ENCODE measurements around the gene CHRDL2. TPM values are rescaled to one million over a fixed set of nuclear protein-coding genes. Genes with fewer than 3 reads are reported as not detected.

CHRDL2 gene
- total RNA-seq, 2 experiments from 2014 or later, result not detected

DNA sequence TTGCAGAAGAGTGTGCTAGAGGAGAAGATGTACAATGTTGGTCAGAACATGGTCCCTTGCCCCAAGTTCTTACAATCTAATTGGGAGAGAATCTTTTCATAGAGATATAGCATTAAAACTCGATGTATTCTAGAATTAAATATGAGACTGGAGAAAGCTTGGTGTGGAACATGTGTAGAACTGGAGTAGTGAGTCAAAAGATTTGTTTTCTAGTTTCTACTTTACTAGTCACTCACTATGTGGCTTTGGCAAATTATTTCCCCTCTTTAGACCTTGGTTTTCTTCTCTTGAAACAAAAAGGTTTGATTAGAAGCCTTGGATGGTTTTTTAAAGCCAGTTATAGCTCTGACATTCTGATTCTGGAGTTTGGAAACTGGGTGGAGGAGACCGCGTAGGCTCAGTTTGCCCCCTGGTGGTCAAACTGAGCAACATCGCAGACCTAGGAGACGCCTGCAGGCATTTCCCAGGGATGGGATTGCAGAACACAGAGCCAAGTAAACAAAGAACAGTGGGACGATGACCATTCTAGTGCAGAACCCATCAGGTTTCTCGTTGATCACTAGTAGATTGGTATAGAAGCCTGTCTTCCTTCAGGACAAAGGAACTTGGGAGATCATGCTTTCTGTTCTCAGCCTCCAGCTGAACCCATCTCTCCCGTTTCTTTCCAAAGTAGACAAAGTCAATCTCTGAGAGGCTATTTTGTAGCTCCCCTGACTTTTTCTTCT is 8.5 kb upstream of the CHRDL2 start:
- no peaks in the 10 kb centered on the region for H3K4me1 ChIP-seq (ENCODE audit: insufficient read depth, low read length, poor library complexity, severe bottlenecking)
- peak; percentile 96 for TF ChIP-seq CTCF (conservative IDR thresholded peaks at IDR 0.05; ENCODE audit: low read length)
- no peak for TF ChIP-seq EZH2phosphoT487 (IDR thresholded peaks at IDR 0.05; ENCODE audit: borderline replicate concordance, low read depth, low read length)
- no peaks in the 10 kb centered on the region for H3K9me3 ChIP-seq (ENCODE audit: low read length)
- no peaks in the 10 kb centered on the region for H3K9me2 ChIP-seq (ENCODE audit: insufficient read depth, low read length)
- H4K20me1 ChIP-seq (ENCODE audit: insufficient read depth, low read length), result no peaks in the 10 kb centered on the region
- no peak overlapping the region for H3K4me3 ChIP-seq (ENCODE audit: low read depth, low read length, poor library complexity, severe bottlenecking)
- no peak overlapping the region; the same call in 1 of the 2 replicates for H2AFZ ChIP-seq (ENCODE audit: low read length)
- CTCF ChIA-PET (ENCODE audit: unreplicated experiment), result interaction anchor here (1.3 to 1.5 kb wide), 2 partner anchors 15 to 37 kb away, joined by 4 read pairs; no protein-coding TSS in a partner anchor
- no peak overlapping the region for H3K27ac ChIP-seq (ENCODE audit: low read depth, low read length, poor library complexity, severe bottlenecking)
- H3K4me2 ChIP-seq (ENCODE audit: low read length), result no peak overlapping the region
- no TSS peak for BruUV-seq (replicated peaks)
- no peaks in the 10 kb centered on the region for H3K36me3 ChIP-seq (ENCODE audit: insufficient read depth, low read length)
- no peaks in the 10 kb centered on the region for H3K79me2 ChIP-seq (ENCODE audit: insufficient read depth, low read depth, low read length)
- POLR2A ChIA-PET, result no interaction called here
- intact Hi-C loops (cut with micrococcal nuclease; ENCODE audit: unreplicated experiment), result loop anchor here (1.0 kb wide), 1 partner anchor 509 kb away; no protein-coding TSS in a partner anchor
- DNase-seq (ENCODE audit: low spot score), result peak; percentile 71

- Histone ChIP-seq H3K4me3 (ENCODE audit: low read depth, low read length, poor library complexity, severe bottlenecking) (no peak overlapping the region), H3K9me3 (ENCODE audit: low read length) (no peaks in the 10 kb centered on the region), H3K4me2 (ENCODE audit: low read length) (no peak overlapping the region), H4K20me1 (ENCODE audit: insufficient read depth, low read length) (no peaks in the 10 kb centered on the region), H3K27ac (ENCODE audit: low read depth, low read length, poor library complexity, severe bottlenecking) (no peak overlapping the region), H3K4me1 (ENCODE audit: insufficient read depth, low read length, poor library complexity, severe bottlenecking) (no peaks in the 10 kb centered on the region), H2AFZ (ENCODE audit: low read length) (no peak overlapping the region), H3K9me2 (ENCODE audit: insufficient read depth, low read length) (no peaks in the 10 kb centered on the region), H3K79me2 (ENCODE audit: insufficient read depth, low read depth, low read length) (no peaks in the 10 kb centered on the region), H3K36me3 (ENCODE audit: insufficient read depth, low read length) (no peaks in the 10 kb centered on the region)
- POLR2A ChIA-PET, result interaction anchor here (0.6 kb wide), 1 partner anchor 11 kb away, joined by 3 read pairs; no protein-coding TSS in a partner anchor
- intact Hi-C loops (cut with micrococcal nuclease; ENCODE audit: unreplicated experiment), result no loop called here
- CTCF ChIA-PET (ENCODE audit: unreplicated experiment), result no interaction called here
- BruUV-seq (replicated peaks), result no TSS peak
- no peak for TF ChIP-seq CTCF (conservative IDR thresholded peaks at IDR 0.05; ENCODE audit: low read length)
- no peak for TF ChIP-seq EZH2phosphoT487 (IDR thresholded peaks at IDR 0.05; ENCODE audit: borderline replicate concordance, low read depth, low read length)
- DNase-seq (ENCODE audit: low spot score), result no peak
Observed at GRCh38 chr11:74736031-74736430, 4.8 kb upstream of the CHRDL2 start.

GRCh38 chr11:74735365-74735928 is 4.2 kb upstream of the CHRDL2 start:
- no peak for TF ChIP-seq CTCF (conservative IDR thresholded peaks at IDR 0.05; ENCODE audit: low read length)
- TF ChIP-seq EZH2phosphoT487 (IDR thresholded peaks at IDR 0.05; ENCODE audit: borderline replicate concordance, low read depth, low read length), result no peak
- DNase-seq (ENCODE audit: low spot score), result no peak
- POLR2A ChIA-PET, result interaction anchor here (0.6 kb wide), 1 partner anchor 10 kb away, joined by 3 read pairs; no protein-coding TSS in a partner anchor
- Histone ChIP-seq H3K4me3 (ENCODE audit: low read depth, low read length, poor library complexity, severe bottlenecking) (no peak overlapping the region), H3K9me2 (ENCODE audit: insufficient read depth, low read length) (no peaks in the 10 kb centered on the region), H3K4me1 (ENCODE audit: insufficient read depth, low read length, poor library complexity, severe bottlenecking) (no peaks in the 10 kb centered on the region), H3K4me2 (ENCODE audit: low read length) (no peak overlapping the region), H3K36me3 (ENCODE audit: insufficient read depth, low read length) (no peaks in the 10 kb centered on the region), H3K27ac (ENCODE audit: low read depth, low read length, poor library complexity, severe bottlenecking) (no peak overlapping the region), H2AFZ (ENCODE audit: low read length) (no peak overlapping the region), H4K20me1 (ENCODE audit: insufficient read depth, low read length) (no peaks in the 10 kb centered on the region), H3K79me2 (ENCODE audit: insufficient read depth, low read depth, low read length) (no peaks in the 10 kb centered on the region), H3K9me3 (ENCODE audit: low read length) (no peaks in the 10 kb centered on the region)
- BruUV-seq (replicated peaks), result no TSS peak
- CTCF ChIA-PET (ENCODE audit: unreplicated experiment), result no interaction called here
- intact Hi-C loops (cut with micrococcal nuclease; ENCODE audit: unreplicated experiment), result no loop called here
